DND-41 (cell line): ENCODE results near the gene KLF13.

Experiments
- EZH2 ChIP-seq: IDR thresholded peaks from 3 replicates; pipeline ENCODE4 v1.6.1; 2012; ENCODE audit warnings: borderline replicate concordance, low read depth, mild to moderate bottlenecking, moderate library complexity, low read length, inconsistent platforms; ENCODE audit not compliant: severe bottlenecking
- TF ChIP-seq, protein P1 (sequence below): IDR thresholded peaks from 2 replicates; pipeline ENCODE4 v1.5.1; 2012; ENCODE audit warnings: borderline replicate concordance, low read length, moderate library complexity, mild to moderate bottlenecking; ENCODE audit not compliant: poor library complexity, severe bottlenecking; ENCODE audit errors: extremely low read depth

DNA sequence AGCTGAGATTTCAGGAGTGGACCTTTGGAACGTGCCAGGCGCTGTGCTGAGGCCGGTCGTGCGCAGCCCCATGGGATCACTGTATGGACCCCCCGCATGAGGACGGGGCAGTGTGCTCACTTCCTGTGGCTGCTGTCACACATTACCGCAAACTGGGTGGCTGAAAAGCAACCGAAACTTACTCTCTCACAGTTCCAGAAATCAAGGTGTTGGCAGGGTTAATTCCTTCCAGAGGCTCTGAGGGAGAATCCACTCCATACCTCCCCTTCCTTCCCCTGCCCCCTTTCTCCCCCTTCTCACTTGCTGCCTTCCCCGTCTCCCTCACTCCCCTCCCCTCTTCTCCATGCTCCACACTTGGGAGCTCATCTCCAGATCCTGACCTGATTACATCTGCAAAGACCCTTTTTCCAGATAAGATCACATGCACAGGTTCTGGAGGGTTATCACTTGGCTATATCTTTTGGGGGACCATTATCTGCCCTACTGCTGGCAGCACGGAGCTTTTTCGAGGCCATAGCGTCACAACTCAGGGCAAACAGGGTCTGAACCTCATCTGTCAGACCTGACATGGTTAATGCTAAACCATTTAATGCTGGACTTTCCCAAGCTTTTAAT is 41.2 kb downstream of the KLF13 start:
- TF ChIP-seq, protein P1, sequence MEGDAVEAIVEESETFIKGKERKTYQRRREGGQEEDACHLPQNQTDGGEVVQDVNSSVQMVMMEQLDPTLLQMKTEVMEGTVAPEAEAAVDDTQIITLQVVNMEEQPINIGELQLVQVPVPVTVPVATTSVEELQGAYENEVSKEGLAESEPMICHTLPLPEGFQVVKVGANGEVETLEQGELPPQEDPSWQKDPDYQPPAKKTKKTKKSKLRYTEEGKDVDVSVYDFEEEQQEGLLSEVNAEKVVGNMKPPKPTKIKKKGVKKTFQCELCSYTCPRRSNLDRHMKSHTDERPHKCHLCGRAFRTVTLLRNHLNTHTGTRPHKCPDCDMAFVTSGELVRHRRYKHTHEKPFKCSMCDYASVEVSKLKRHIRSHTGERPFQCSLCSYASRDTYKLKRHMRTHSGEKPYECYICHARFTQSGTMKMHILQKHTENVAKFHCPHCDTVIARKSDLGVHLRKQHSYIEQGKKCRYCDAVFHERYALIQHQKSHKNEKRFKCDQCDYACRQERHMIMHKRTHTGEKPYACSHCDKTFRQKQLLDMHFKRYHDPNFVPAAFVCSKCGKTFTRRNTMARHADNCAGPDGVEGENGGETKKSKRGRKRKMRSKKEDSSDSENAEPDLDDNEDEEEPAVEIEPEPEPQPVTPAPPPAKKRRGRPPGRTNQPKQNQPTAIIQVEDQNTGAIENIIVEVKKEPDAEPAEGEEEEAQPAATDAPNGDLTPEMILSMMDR, result no peak
- TF ChIP-seq EZH2, result no peak
